Activated gamma-delta T cell treated with anti-CD3 and anti-CD28 coated beads, Interleukin-2, amount 50 U/mL, for 16 hours (primary cell): Measurements from ENCODE around the gene C1QB.
A peak's percentile ranks its signal among the peaks of the same experiment; 100 is the strongest.

Experiments
- DNase-seq: peaks from one replicate; pipeline ENCODE4 v3.0.0-alpha.2; 2020; ENCODE audit warnings: low read depth

The C1QB gene

GRCh38 chr1:22635436-22635835, 17.6 kb upstream of the C1QB start:
- no peak for DNase-seq

- DNase-seq, result no peak
Measured at GRCh38 chr1:22636353-22636752, 16.7 kb upstream of the C1QB start, which contains the start of gene C1QA. TSS of gene C1QA (plus strand) at chr1:22636628. CDS start at chr1:22637617, 989 bp downstream.

- DNase-seq, result no peak
Measured at GRCh38 chr1:22636927-22637326, 16.1 kb upstream of the C1QB start.

GRCh38 chr1:22637907-22638445, 15.1 kb upstream of the C1QB start:
- no peak for DNase-seq

- no peak for DNase-seq
Measured at GRCh38 chr1:22638476-22639234, 14.4 kb upstream of the C1QB start.

- DNase-seq, result no peak
Measured at GRCh38 chr1:22639286-22639685, 13.8 kb upstream of the C1QB start.

GRCh38 chr1:22641247-22641646, 11.8 kb upstream of the C1QB start:
- no peak for DNase-seq

GRCh38 chr1:22641906-22642636, 11.0 kb upstream of the C1QB start:
- DNase-seq, result peak; percentile 50

- DNase-seq, result no peak
Measured at GRCh38 chr1:22643381-22643780, 9.7 kb upstream of the C1QB start, which contains the start of gene C1QC. TSS of gene C1QC (plus strand) at chr1:22643633. CDS start at chr1:22644024, 391 bp downstream.

GRCh38 chr1:22643928-22644327, 9.1 kb upstream of the C1QB start:
- DNase-seq, result no peak

GRCh38 chr1:22645931-22646330, 7.1 kb upstream of the C1QB start:
- DNase-seq, result no peak

- DNase-seq, result no peak
Measured at GRCh38 chr1:22646384-22646783, 6.7 kb upstream of the C1QB start.

- no peak for DNase-seq
Measured at GRCh38 chr1:22650089-22650693, 2.8 kb upstream of the C1QB start.

GRCh38 chr1:22651941-22652856, 837 bp upstream of the C1QB start:
- no peak for DNase-seq

GRCh38 chr1:22654692-22655091, 1.7 kb downstream of the C1QB start:
- DNase-seq, result no peak

GRCh38 chr1:22658385-22659163, 5.5 kb downstream of the C1QB start:
- DNase-seq, result no peak

- no peak for DNase-seq
Measured at GRCh38 chr1:22660716-22661241, 7.7 kb downstream of the C1QB start.

GRCh38 chr1:22661880-22662279, 8.8 kb downstream of the C1QB start:
- no peak for DNase-seq

GRCh38 chr1:22662318-22662717, 9.3 kb downstream of the C1QB start:
- DNase-seq, result no peak

- no peak for DNase-seq
Measured at GRCh38 chr1:22662986-22663408, 10.0 kb downstream of the C1QB start.
